Spleen (tissue), 11 donors: Measurements from ENCODE around the gene GABARAPL2. TPM values are rescaled to one million over a fixed set of nuclear protein-coding genes. Genes with fewer than 3 reads are reported as not detected.

Experiments used
- DNase-seq: peaks from one replicate; pipeline ENCODE4 v3.0.0-alpha.2; 2020
- H3K27ac ChIP-seq, 8 donors: fragments of 200-600 bp; sonication (generic) in 7 of 8; 1 replicate in 4 of 8; 2 replicates in 4 of 8; pipeline versions ENCODE4 v1.5.0 to v1.8.0; 2016 to 2021; ENCODE audit warnings: inconsistent platforms in 4 of 8, mild to moderate bottlenecking in 4 of 8, moderate library complexity in 1 of 8
- H3K27me3 ChIP-seq, 7 donors: fragments of 200-600 bp; sonication (generic) in 6 of 7; replicated peaks in 1 of 7; 1 replicate in 4 of 7; 2 replicates in 3 of 7; pipeline versions ENCODE4 v1.5.0 to v1.8.0; 2016 to 2021; ENCODE audit warnings: inconsistent platforms in 3 of 7, mild to moderate bottlenecking in 1 of 7
- H3K36me3 ChIP-seq, 6 donors: fragments of 200-600 bp; sonication (generic) in 5 of 6; 1 replicate in 4 of 6; 2 replicates in 2 of 6; pipeline versions ENCODE4 v1.5.0 to v1.8.0; 2016 to 2021; ENCODE audit warnings: inconsistent platforms in 2 of 6
- H3K4me1 ChIP-seq, 6 donors: fragments of 200-600 bp; sonication (generic) in 5 of 6; 1 replicate in 3 of 6; 2 replicates in 3 of 6; pipeline versions ENCODE4 v1.5.0 to v1.8.0; 2016 to 2021; ENCODE audit warnings: inconsistent platforms in 3 of 6
- H3K4me3 ChIP-seq, 8 donors: fragments of 200-600 bp; sonication (generic) in 7 of 8; 1 replicate in 4 of 8; 2 replicates in 4 of 8; pipeline versions ENCODE4 v1.5.0 to v1.8.0; 2016 to 2021; ENCODE audit warnings: inconsistent platforms in 4 of 8, mild to moderate bottlenecking in 4 of 8, moderate library complexity in 2 of 8
- H3K9me3 ChIP-seq, 8 donors: fragments of 200-600 bp; sonication (generic) in 7 of 8; 1 replicate in 4 of 8; 2 replicates in 4 of 8; pipeline versions ENCODE4 v1.5.0 to v1.8.0; 2016 to 2021; ENCODE audit warnings: inconsistent platforms in 4 of 8
- CTCF ChIP-seq, 11 experiments: fragments of 200-600 bp in 7 of 11; fragments of 450-650 bp in 4 of 11; sonication (generic) in 4 of 11; IDR thresholded peaks in 8 of 11; conservative IDR thresholded peaks in 3 of 11; 1 replicate in 7 of 11; 2 replicates in 4 of 11; pipeline versions ENCODE4 v1.4.0 to v1.8.0; 2016 to 2021; ENCODE audit warnings: antibody characterized with exemption in 11 of 11, inconsistent platforms in 4 of 11, mild to moderate bottlenecking in 1 of 11
- POLR2A ChIP-seq, 3 donors: fragments of 450-650 bp; IDR thresholded peaks; one replicate each; pipeline ENCODE4 v1.5.1; 2017; ENCODE audit warnings: antibody characterized with exemption in 3 of 3, mild to moderate bottlenecking in 1 of 3
- POLR2AphosphoS5 ChIP-seq, 3 donors: sonication (generic); formaldehyde crosslinking; IDR thresholded peaks; one replicate each; pipeline ENCODE4 v1.5.1; 2017; ENCODE audit warnings: antibody characterized with exemption in 3 of 3
- WGBS, 5 donors: extraction: QIAGEN DNeasy Blood & Tissue Kit in 3 of 5; methylation state at CpG; one replicate each; pipeline versions ENCODE4 v1.1.5 to v1.1.7; 2013 to 2018; 5-methylcytosine and 5-hydroxymethylcytosine counted together
- intact Hi-C: fragments of 100-400 bp; cut with DNase I; formaldehyde crosslinking; loops from one replicate; pipeline ENCODE4 v1.15.0; 2023; ENCODE audit warnings: low total_unique reads
- polyA plus RNA-seq, 3 donors: library from polyadenylated mRNA; stranded (reverse); fragments of 200-250 nt; gene quantifications; one replicate each; pipeline ENCODE4 v1.2.1, GENCODE V29; 2013
- total RNA-seq, 7 donors: library from RNA; depleted of rRNA in 3 of 7; stranded (reverse); fragments of >200 nt in 3 of 7; fragmentation: NEBNext Ultra II Directional in 4 of 7; extraction: Animal tissue kit (Norgen Biotek cat#: 25700) in 4 of 7; gene quantifications; one replicate each; pipeline versions ENCODE4 v1.1.0 to v1.2.1, GENCODE V29; 2016 to 2021
- donor health status: healthy with polysubstance abuse.
- donor health status: DM: no; HTN: no; CAD: no; lungs with moderate emphysema.
- donor health status: DM: no; HTN: no; CAD: no.
- donor health status: Bipolar disorder and iron deficiency.
- donor health status: healthy.
- donor health status: DM: no; HTN: no; CAD: no.
- donor health status: DM: yes; HTN: yes; CAD: no.

The GABARAPL2 gene
- total and polyA plus RNA-seq, 10 donors: 86.6 to 169 (median 123) TPM

GRCh38 chr16:75626806-75627205, 60.6 kb downstream of the GABARAPL2 start:
- Histone ChIP-seq H3K27me3 (no peaks in the 10 kb centered on the region), H3K4me1 (peaks cover 9 to 41% (median 32%) of the 10 kb centered on the region in 6 donors), H3K4me3 (no peak overlapping the region), H3K36me3 (peaks cover 8 to 72% (median 60%) of the 10 kb centered on the region in 6 donors), H3K9me3 (no peaks in the 10 kb centered on the region), H3K27ac (peak overlapping the region in 4 of 8 donors; percentile 47 to 75 (median 62))
- no peak for DNase-seq
- intact Hi-C loops: loop anchor here (10.0 kb wide), 1 partner anchor 162 kb away; the partner anchor contains the start of gene TMEM170A
- TF ChIP-seq CTCF (IDR thresholded peaks at IDR 0.05 in 8 of 11, conservative IDR thresholded peaks at IDR 0.05 in 3 of 11) (no peak), POLR2AphosphoS5 (IDR thresholded peaks at IDR 0.05) (no peak), POLR2A (IDR thresholded peaks at IDR 0.05) (no peak)
- 91 to 96% (median 92%) methylated on average over 4 of the region's 4 CpGs for WGBS, 5 donors

Other genes with a start within 250 kb of the GABARAPL2 start
- 100 to 1,000 TPM in 6 of 7 donors, 10 to 100 TPM in 1; 56.1 to 153 (median 108) TPM for gene CFDP1, start 132.9 kb upstream of the GABARAPL2 start, total RNA-seq
- gene CFDP1, start 132.9 kb upstream of the GABARAPL2 start, polyA plus RNA-seq: 100 to 1,000 TPM; 101 to 222 (median 108) TPM
- gene TMEM170A, start 101.7 kb upstream of the GABARAPL2 start, total RNA-seq: 10 to 100 TPM; 26.3 to 54.0 (median 34.2) TPM
- gene TMEM170A, start 101.7 kb upstream of the GABARAPL2 start, polyA plus RNA-seq: 10 to 100 TPM in 1 of 3 donors, 1 to 10 TPM in 2; 6.1 to 12.0 (median 6.4) TPM
- gene CHST6, start 70.9 kb upstream of the GABARAPL2 start, total RNA-seq: under 1 TPM in 6 of 7 donors, not detected in 1; 0.17 to 0.66 (median 0.26) TPM
- gene CHST6, start 70.9 kb upstream of the GABARAPL2 start, polyA plus RNA-seq: under 1 TPM; under 0.01 to 0.06 (median 0.02) TPM
- gene CHST5, start 30.3 kb upstream of the GABARAPL2 start, total RNA-seq: under 1 TPM in 2 of 7 donors, not detected in 5; 0.18 to 0.20 TPM
- gene CHST5, start 30.3 kb upstream of the GABARAPL2 start, polyA plus RNA-seq: under 1 TPM; 0.03 to 0.07 (median 0.06) TPM
- 1 to 10 TPM; 2.7 to 6.7 (median 3.5) TPM for gene TMEM231, start 10.1 kb upstream of the GABARAPL2 start, total RNA-seq
- gene TMEM231, start 10.1 kb upstream of the GABARAPL2 start, polyA plus RNA-seq: 1 to 10 TPM; 2.2 to 3.3 (median 2.3) TPM
- 100 to 1,000 TPM in 1 of 7 donors, 10 to 100 TPM in 6; 42.5 to 120 (median 65.5) TPM for gene ADAT1, start 56.9 kb downstream of the GABARAPL2 start, total RNA-seq
- 10 to 100 TPM; 13.2 to 18.3 (median 14.5) TPM for gene ADAT1, start 56.9 kb downstream of the GABARAPL2 start, polyA plus RNA-seq
- gene KARS1, start 81.3 kb downstream of the GABARAPL2 start, total RNA-seq: 10 to 100 TPM; 85.2 to 97.7 (median 89.6) TPM
- 10 to 100 TPM; 63.7 to 88.0 (median 83.2) TPM for gene KARS1, start 81.3 kb downstream of the GABARAPL2 start, polyA plus RNA-seq
- 10 to 100 TPM; 66.5 to 90.1 (median 75.4) TPM for gene TERF2IP, start 81.4 kb downstream of the GABARAPL2 start, total RNA-seq
- 10 to 100 TPM; 42.8 to 71.0 (median 64.4) TPM for gene TERF2IP, start 81.4 kb downstream of the GABARAPL2 start, polyA plus RNA-seq
- not detected for gene CPHXL2, start 110.6 kb downstream of the GABARAPL2 start, total RNA-seq
- under 1 TPM in 1 of 3 donors, not detected in 2; 0.06 TPM for gene CPHXL2, start 110.6 kb downstream of the GABARAPL2 start, polyA plus RNA-seq
- gene DUXB, start 135.1 kb downstream of the GABARAPL2 start, total RNA-seq: not detected
- gene DUXB, start 135.1 kb downstream of the GABARAPL2 start, polyA plus RNA-seq: not detected
- not detected for gene CPHXL, start 160.1 kb downstream of the GABARAPL2 start, total RNA-seq
- not detected for gene CPHXL, start 160.1 kb downstream of the GABARAPL2 start, polyA plus RNA-seq